ENCODE data around the gene PYGB.

The PYGB gene

GRCh38 chr20:25277051-25277801 lies 29.3 kb downstream of the PYGB start:
- TF ChIP-seq CTCF (conservative IDR thresholded peaks at IDR 0.05; ENCODE audit: low read depth) = no peak
- ChIA-PET CTCF (no interaction called here), POLR2A (ENCODE audit: low non-redundant PET) (no interaction called here)
- H3K27ac ChIP-seq = peak overlapping the region; percentile 9
- no peak for DNase-seq (ENCODE audit: low spot score)

- no peak for TF ChIP-seq CTCF (conservative IDR thresholded peaks at IDR 0.05; ENCODE audit: low read depth)
- ChIA-PET POLR2A (ENCODE audit: low non-redundant PET) (no interaction called here), CTCF (no interaction called here)
- no peak for DNase-seq (ENCODE audit: low spot score)
- peak overlapping the region; percentile 9 for H3K27ac ChIP-seq
These were observed 30.1 kb downstream of the PYGB start for GRCh38 chr20:25277941-25278521.

GRCh38 chr20:25278636-25279361 lies 30.9 kb downstream of the PYGB start:
- TF ChIP-seq CTCF (conservative IDR thresholded peaks at IDR 0.05; ENCODE audit: low read depth) = no peak
- POLR2A ChIA-PET (ENCODE audit: low non-redundant PET) = no interaction called here
- H3K27ac ChIP-seq = peak overlapping the region; percentile 9
- DNase-seq (ENCODE audit: low spot score) = no peak
- CTCF ChIA-PET = no interaction called here

- no peak for TF ChIP-seq CTCF (conservative IDR thresholded peaks at IDR 0.05; ENCODE audit: low read depth)
- POLR2A ChIA-PET (ENCODE audit: low non-redundant PET) = no interaction called here
- no peak for DNase-seq (ENCODE audit: low spot score)
- peak overlapping the region; percentile 33 for H3K27ac ChIP-seq
- CTCF ChIA-PET = no interaction called here
These were observed 31.5 kb downstream of the PYGB start for GRCh38 chr20:25279403-25279802.

GRCh38 chr20:25280051-25280573 lies 32.2 kb downstream of the PYGB start:
- ChIA-PET POLR2A (ENCODE audit: low non-redundant PET) (no interaction called here), CTCF (interaction anchor here (0.7 kb wide), 1 partner anchor 25 kb away, joined by 3 read pairs; no protein-coding TSS in a partner anchor)
- no peak for DNase-seq (ENCODE audit: low spot score)
- TF ChIP-seq CTCF (conservative IDR thresholded peaks at IDR 0.05; ENCODE audit: low read depth) = no peak
- peak overlapping the region; percentile 33 for H3K27ac ChIP-seq
